Fibroblast of lung (primary cell): Measurements from ENCODE around the gene ZNF140. TPM values are rescaled to one million over a fixed set of nuclear protein-coding genes. Genes with fewer than 3 reads are reported as not detected.

Experiments
- DNase-seq, 2 donors: peaks; one replicate each; pipeline versions ENCODE4 v3.0.0 to v3.0.0-alpha.2; 2010; ENCODE audit warnings: low read depth in 2 of 2
- H2AFZ ChIP-seq: 2 replicates; pipeline ENCODE4 v1.5.1; 2012; ENCODE audit warnings: low read length, control low read depth, inconsistent platforms
- H3K27ac ChIP-seq: 2 replicates; pipeline ENCODE4 v1.5.1; 2011; ENCODE audit warnings: low read length, control low read depth; ENCODE audit not compliant: insufficient read depth
- H3K27me3 ChIP-seq: 2 replicates; pipeline ENCODE4 v1.5.1; 2011; ENCODE audit warnings: mild to moderate bottlenecking, low read length; ENCODE audit not compliant: control insufficient read depth, insufficient read depth
- H3K36me3 ChIP-seq: 2 replicates; pipeline ENCODE4 v1.5.1; 2011; ENCODE audit warnings: low read length; ENCODE audit not compliant: control insufficient read depth, insufficient read depth
- H3K4me1 ChIP-seq: 2 replicates; pipeline ENCODE4 v1.5.1; 2011; ENCODE audit warnings: low read length; ENCODE audit not compliant: control insufficient read depth, insufficient read depth; ENCODE audit errors: extremely low read depth
- H3K4me2 ChIP-seq: 2 replicates; pipeline ENCODE4 v1.5.1; 2011; ENCODE audit warnings: low read length, control low read depth; ENCODE audit not compliant: insufficient read depth; ENCODE audit errors: extremely low read depth
- H3K4me3 ChIP-seq, 4 experiments: fragments of 200-600 bp in 1 of 4; sonication (generic) in 1 of 4; replicated peaks in 1 of 4; 2 replicates each; pipeline ENCODE4 v1.5.1; 2011 to 2016; ENCODE audit warnings: low read length in 4 of 4, low read depth in 3 of 4, mild to moderate bottlenecking in 3 of 4, control low read depth in 2 of 4, inconsistent platforms in 1 of 4, mixed read lengths in 1 of 4; ENCODE audit not compliant: insufficient read depth in 1 of 4; ENCODE audit errors: control extremely low read depth in 1 of 4
- H3K79me2 ChIP-seq: 2 replicates; pipeline ENCODE4 v1.5.1; 2012; ENCODE audit warnings: mild to moderate bottlenecking, low read length, inconsistent platforms; ENCODE audit not compliant: control insufficient read depth, insufficient read depth
- H3K9ac ChIP-seq: 2 replicates; pipeline ENCODE4 v1.5.1; 2011; ENCODE audit warnings: mild to moderate bottlenecking, low read length, control low read depth; ENCODE audit not compliant: insufficient read depth
- H3K9me3 ChIP-seq: 2 replicates; pipeline ENCODE4 v1.5.1; 2012; ENCODE audit warnings: low read depth, low read length; ENCODE audit not compliant: control insufficient read depth, insufficient read depth
- H4K20me1 ChIP-seq: 2 replicates; pipeline ENCODE4 v1.5.1; 2011; ENCODE audit warnings: low read length; ENCODE audit not compliant: control insufficient read depth, insufficient read depth; ENCODE audit errors: extremely low read depth
- CTCF ChIP-seq, 2 donors: IDR thresholded peaks in 1 of 2; conservative IDR thresholded peaks in 1 of 2; 1 replicate in 1 of 2; 2 replicates in 1 of 2; pipeline ENCODE4 v1.5.1; 2011 to 2012; ENCODE audit warnings: low read length in 2 of 2, control low read depth in 1 of 2, inconsistent platforms in 1 of 2, low read depth in 1 of 2, mild to moderate bottlenecking in 1 of 2
- EZH2 ChIP-seq: IDR thresholded peaks from 2 replicates; pipeline ENCODE4 v1.5.1; 2012; ENCODE audit warnings: low read length, control low read depth, mild to moderate bottlenecking; ENCODE audit errors: missing control alignments
- polyA plus RNA-seq, 2 donors: library from polyadenylated mRNA; depleted of rRNA in 1 of 2; stranded (reverse) in 1 of 2; unstranded in 1 of 2; fragments of >200 nt; gene quantifications; 2 replicates each; pipeline ENCODE4 v1.2.1, GENCODE V29; 2011 to 2012; ENCODE audit warnings: missing spikeins in 1 of 2
- total RNA-seq: library from RNA; depleted of rRNA; stranded (reverse); fragments of >200 nt; gene quantifications from 2 replicates; pipeline ENCODE4 v1.2.1, GENCODE V29; 2014

The ZNF140 gene
- total and polyA plus RNA-seq, 2 donors (not counting 1 experiment from before 2014, with no cell fraction given) = 17.4 to 54.8 TPM

GRCh38 chr12:133107121-133107520, 26.4 kb downstream of the ZNF140 start:
- Histone ChIP-seq H3K4me3 (no peak overlapping the region), H3K36me3 (peaks cover 3% of the 10 kb centered on the region), H3K27ac (no peak overlapping the region), H3K9ac (no peak overlapping the region), H3K4me1 (no peaks in the 10 kb centered on the region), H3K4me2 (no peak overlapping the region), H2AFZ (no peak overlapping the region), H4K20me1 (no peaks in the 10 kb centered on the region), H3K9me3 (peaks cover 7% of the 10 kb centered on the region), H3K79me2 (no peaks in the 10 kb centered on the region), H3K27me3 (no peaks in the 10 kb centered on the region)
- DNase-seq = no peak
- TF ChIP-seq EZH2 (no peak), CTCF (conservative IDR thresholded peaks at IDR 0.05 in 1 of 2, IDR thresholded peaks at IDR 0.05 in 1 of 2; ENCODE audit: low read depth in 1 of 2, low read length in 2 of 2) (no peak)

GRCh38 chr12:133108150-133108549, 27.4 kb downstream of the ZNF140 start:
- H3K36me3 ChIP-seq = peaks cover 3% of the 10 kb centered on the region
- no peaks in the 10 kb centered on the region for H4K20me1 ChIP-seq
- H3K4me3 ChIP-seq = no peak overlapping the region
- H3K9me3 ChIP-seq = peaks cover 7% of the 10 kb centered on the region
- no peak overlapping the region for H3K9ac ChIP-seq
- H3K4me1 ChIP-seq = no peaks in the 10 kb centered on the region
- no peak overlapping the region for H2AFZ ChIP-seq
- H3K79me2 ChIP-seq = no peaks in the 10 kb centered on the region
- no peak overlapping the region for H3K27ac ChIP-seq
- H3K4me2 ChIP-seq = no peak overlapping the region
- no peak for DNase-seq
- TF ChIP-seq EZH2 = no peak
- no peak for TF ChIP-seq CTCF (conservative IDR thresholded peaks at IDR 0.05 in 1 of 2, IDR thresholded peaks at IDR 0.05 in 1 of 2; ENCODE audit: low read depth in 1 of 2, low read length in 2 of 2)
- H3K27me3 ChIP-seq = no peaks in the 10 kb centered on the region

- no peaks in the 10 kb centered on the region for H3K9me3 ChIP-seq
These were observed 39.9 kb downstream of the ZNF140 start for GRCh38 chr12:133120385-133121191.

More at GRCh38 chr12:133120385-133121191, 39.9 kb downstream of the ZNF140 start:
- Histone ChIP-seq H2AFZ (no peak overlapping the region), H3K4me1 (no peaks in the 10 kb centered on the region), H3K79me2 (no peaks in the 10 kb centered on the region), H3K4me3 (no peak overlapping the region), H3K27ac (no peak overlapping the region), H3K36me3 (no peaks in the 10 kb centered on the region), H3K27me3 (no peaks in the 10 kb centered on the region), H3K9ac (no peak overlapping the region), H3K4me2 (no peak overlapping the region), H4K20me1 (no peaks in the 10 kb centered on the region)
- DNase-seq = peak in 1 of 2 donors; percentile 5
- TF ChIP-seq CTCF (conservative IDR thresholded peaks at IDR 0.05 in 1 of 2, IDR thresholded peaks at IDR 0.05 in 1 of 2; ENCODE audit: low read depth in 1 of 2, low read length in 2 of 2) (no peak), EZH2 (no peak)
